Measurements from ENCODE around the gene DSCAML1. TPM values are rescaled to one million over a fixed set of nuclear protein-coding genes. Genes with fewer than 3 reads are reported as not detected.

Gene DSCAML1
- total RNA-seq, 1 donor, result not detected

DNA sequence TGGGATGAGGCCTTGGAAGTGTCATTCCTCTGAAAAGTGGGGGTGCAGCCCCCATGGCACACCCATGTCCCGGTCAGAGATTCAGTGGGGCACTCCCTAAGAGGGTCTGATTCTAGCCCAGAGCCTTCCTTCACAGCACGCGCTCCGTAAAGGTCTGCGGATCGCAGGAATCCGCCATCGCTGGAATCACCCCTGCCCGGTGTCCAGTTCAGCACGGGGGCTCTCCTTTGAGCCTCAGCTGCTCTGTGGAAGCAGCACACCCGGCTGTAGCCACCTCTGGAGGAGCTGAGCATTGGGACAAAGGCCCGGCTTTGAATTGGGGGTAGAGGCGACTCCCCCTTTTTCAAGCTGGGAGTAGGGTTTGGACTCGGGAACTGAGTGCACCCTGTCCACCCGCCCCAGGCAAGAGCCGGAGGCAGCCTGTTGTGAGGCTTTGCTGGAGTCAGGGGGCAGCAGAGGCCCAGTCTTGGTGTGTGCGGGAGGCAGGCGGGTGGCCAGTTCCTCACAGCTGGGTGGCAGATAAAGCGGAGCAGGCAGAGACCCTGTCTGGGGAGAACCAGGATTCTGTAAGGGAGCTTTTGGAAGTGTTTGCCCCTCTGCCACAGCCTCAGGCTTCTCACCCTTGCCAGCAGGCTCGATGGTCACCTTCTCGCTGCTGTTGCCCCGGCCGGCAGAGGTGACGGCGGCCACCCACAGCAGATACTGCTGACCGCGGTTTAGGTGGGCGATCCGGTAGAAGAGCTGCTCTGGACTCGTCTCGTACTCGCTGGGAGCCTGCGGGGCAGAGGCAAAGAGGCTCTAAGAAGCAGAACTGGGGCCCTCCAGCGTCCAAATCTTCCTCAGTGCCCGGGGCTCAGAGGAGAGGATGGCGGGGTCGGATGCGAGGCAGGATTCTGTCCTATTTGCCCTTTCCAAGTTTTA is 353.5 kb downstream of the DSCAML1 start:
- DNase-seq (ENCODE audit: low read depth), result peak; percentile 22
- H3K4me3 ChIP-seq (ENCODE audit: low read depth, low read length), result no peak overlapping the region
- TF ChIP-seq, protein P1, sequence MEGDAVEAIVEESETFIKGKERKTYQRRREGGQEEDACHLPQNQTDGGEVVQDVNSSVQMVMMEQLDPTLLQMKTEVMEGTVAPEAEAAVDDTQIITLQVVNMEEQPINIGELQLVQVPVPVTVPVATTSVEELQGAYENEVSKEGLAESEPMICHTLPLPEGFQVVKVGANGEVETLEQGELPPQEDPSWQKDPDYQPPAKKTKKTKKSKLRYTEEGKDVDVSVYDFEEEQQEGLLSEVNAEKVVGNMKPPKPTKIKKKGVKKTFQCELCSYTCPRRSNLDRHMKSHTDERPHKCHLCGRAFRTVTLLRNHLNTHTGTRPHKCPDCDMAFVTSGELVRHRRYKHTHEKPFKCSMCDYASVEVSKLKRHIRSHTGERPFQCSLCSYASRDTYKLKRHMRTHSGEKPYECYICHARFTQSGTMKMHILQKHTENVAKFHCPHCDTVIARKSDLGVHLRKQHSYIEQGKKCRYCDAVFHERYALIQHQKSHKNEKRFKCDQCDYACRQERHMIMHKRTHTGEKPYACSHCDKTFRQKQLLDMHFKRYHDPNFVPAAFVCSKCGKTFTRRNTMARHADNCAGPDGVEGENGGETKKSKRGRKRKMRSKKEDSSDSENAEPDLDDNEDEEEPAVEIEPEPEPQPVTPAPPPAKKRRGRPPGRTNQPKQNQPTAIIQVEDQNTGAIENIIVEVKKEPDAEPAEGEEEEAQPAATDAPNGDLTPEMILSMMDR (IDR thresholded peaks at IDR 0.05; ENCODE audit: insufficient read depth, low read depth, low read length), result peak; percentile 57

DNA sequence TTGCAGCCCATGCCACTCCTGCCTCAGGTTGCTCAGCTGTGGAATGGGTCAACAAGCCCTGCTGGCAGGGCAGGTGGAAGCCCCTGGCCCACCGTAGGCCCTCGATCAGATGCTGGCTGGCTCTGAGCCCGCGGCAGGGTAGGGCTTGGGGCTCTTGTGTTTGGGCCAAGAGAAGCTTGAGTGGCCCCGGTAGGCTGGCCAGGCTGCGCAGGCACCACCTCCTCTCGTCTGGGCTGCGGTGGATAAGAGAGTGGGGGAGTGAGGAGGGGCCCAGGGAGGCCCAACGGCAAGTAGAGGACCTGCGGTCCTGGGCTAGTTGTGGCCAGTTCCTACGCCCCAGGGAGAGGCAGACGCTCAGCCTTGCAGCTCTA is 354.2 kb downstream of the DSCAML1 start:
- TF ChIP-seq, protein P1 (IDR thresholded peaks at IDR 0.05; ENCODE audit: insufficient read depth, low read depth, low read length), result no peak
- no peak for DNase-seq (ENCODE audit: low read depth)
- H3K4me3 ChIP-seq (ENCODE audit: low read depth, low read length), result no peak overlapping the region

DNA sequence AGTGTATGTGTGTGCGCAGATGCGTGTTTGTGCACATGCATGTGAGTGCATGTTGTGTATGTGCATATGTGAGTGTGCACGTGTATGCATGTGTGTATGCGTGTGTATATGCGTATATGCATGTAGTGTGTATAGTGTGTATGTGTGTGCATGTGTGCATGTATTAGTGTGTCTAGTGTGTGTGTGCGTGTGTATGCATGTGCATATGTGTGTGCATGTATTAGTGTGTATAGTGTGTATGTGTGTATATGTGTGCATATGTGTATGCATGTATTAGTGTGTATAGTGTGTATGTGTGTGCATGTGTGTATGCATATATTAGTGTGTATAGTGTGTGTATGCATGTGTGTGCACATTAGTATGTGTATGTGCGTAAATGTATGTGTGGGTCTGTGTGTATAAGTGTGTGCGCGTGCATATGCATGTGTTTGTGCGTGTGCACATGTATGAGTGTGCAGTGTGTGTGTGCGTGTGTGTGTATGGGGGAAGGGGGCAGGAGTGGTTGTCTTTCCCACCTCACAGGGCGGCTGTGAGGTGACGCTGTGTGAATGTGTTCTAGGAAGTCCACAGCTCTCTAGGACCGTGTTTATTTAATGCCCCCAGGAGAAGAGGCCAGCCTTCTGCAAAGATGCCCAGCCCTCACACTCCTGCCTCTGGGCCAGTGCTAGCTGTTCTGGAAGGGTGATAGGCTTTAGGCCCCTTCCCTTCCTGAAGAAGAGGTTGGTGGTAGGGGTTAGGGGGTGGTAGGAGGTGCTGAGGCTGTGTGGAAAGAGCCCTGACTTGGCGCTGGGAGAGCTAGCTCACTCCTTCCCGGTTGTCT is 354.8 kb downstream of the DSCAML1 start:
- H3K4me3 ChIP-seq (ENCODE audit: low read depth, low read length), result no peak overlapping the region
- TF ChIP-seq, protein P1 (IDR thresholded peaks at IDR 0.05; ENCODE audit: insufficient read depth, low read depth, low read length), result no peak
- DNase-seq (ENCODE audit: low read depth), result no peak

DNA sequence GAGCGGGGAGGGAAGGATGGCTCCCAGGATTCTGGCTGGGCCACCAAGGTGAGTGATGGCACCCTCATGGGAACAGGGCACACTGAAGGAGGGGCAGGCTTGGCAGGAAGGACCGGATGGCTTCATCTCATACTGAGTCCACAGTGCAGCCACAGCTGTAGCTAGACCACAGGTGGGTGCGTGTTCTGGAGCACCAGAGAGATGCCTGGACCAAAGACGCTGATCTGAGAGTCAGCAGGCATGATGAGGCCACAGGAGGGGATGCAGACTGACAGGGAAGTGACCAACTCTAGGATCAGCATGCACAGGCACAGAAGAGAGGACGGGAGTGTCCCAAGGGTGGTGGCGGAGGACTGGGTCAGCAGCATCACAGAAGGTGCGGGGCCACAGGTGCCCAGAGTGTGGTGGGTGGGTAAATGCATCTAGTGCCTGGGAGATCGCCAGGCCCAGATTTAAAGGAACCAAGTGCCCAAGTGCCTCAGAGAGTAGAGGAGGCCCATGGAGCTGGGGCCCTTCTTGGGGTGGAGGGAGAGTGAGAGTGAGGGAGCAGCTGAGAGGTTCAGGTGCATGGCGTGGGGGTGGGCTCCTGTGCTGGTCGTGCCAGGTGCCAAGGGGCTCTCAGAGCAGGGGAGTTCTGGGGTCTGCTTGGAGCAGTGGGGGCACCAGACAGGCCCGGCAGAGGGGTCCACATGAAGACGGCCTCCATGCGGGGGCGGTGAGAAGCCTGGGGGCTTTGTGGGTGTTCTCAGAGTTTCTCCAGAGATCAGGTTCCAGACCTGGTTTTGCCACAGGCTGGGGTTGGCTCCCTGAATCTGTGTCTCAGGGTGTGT is 355.7 kb downstream of the DSCAML1 start:
- TF ChIP-seq, protein P1 (IDR thresholded peaks at IDR 0.05; ENCODE audit: insufficient read depth, low read depth, low read length), result no peak
- H3K4me3 ChIP-seq (ENCODE audit: low read depth, low read length), result no peak overlapping the region
- no peak for DNase-seq (ENCODE audit: low read depth)

DNA sequence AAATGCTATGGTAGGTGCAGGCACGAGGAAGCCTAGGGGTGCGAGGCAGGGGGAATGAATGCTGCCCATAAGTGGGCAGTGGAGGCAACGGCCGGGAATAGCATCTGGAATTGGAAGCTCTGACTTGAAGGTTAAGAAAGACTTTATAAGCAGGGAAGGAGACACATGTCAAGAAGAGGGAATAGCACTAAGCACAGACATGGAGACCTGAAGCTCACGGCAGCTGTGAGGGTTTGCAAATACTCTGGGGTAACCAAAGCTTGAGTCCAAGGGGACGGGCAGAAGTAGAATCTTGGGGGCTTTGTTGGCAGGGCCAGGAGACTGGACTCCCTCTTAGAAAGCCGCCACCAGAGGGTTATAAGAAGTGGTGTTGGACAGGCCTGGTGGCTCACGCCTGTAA is 356.8 kb downstream of the DSCAML1 start:
- no peak for DNase-seq (ENCODE audit: low read depth)

DNA sequence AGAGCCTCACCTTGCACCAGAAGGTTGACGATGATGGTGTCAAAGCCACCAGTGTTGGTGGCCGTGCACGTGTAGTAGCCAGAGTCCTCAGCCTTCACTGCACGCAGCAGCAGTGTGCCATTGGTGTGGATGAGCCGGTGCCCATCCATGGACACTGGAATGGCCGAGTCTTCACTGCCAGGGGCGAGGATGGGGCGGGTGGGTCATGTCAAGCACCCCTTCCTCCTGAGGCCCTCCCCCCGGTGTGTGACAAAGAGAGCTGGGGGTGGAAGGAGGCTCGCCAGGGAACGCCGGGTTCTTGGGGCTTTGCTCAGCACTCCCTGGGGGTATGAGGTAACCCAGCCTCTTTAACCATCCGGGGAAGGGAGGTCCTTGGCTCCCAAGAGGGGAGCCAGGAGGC is 357.8 kb downstream of the DSCAML1 start:
- no peak for DNase-seq (ENCODE audit: low read depth)
- TF ChIP-seq, protein P1 (IDR thresholded peaks at IDR 0.05; ENCODE audit: insufficient read depth, low read depth, low read length), result no peak
- H3K4me3 ChIP-seq (ENCODE audit: low read depth, low read length), result no peak overlapping the region

More for the DNA sequence above, 356.8 kb downstream of the DSCAML1 start:
- no peak overlapping the region for H3K4me3 ChIP-seq (ENCODE audit: low read depth, low read length)
- TF ChIP-seq, protein P1 (IDR thresholded peaks at IDR 0.05; ENCODE audit: insufficient read depth, low read depth, low read length), result no peak
